Mesothelial cell of epicardium (in vitro differentiated cells): ENCODE data around the gene IMPDH2. TPM values are rescaled to one million over a fixed set of nuclear protein-coding genes. Genes with fewer than 3 reads are reported as not detected.

Source experiments
- DNase-seq, 2 experiments: peaks; one replicate each; pipeline ENCODE4 v3.0.0; 2021; ENCODE audit warnings: low spot score in 2 of 2; ENCODE audit not compliant: unreplicated experiment in 2 of 2
- H3K27ac Mint-ChIP-seq: 2 replicates; pipeline ENCODE4 v1.8.0; 2021; ENCODE audit warnings: mixed read lengths
- H3K27me3 Mint-ChIP-seq: 2 replicates; pipeline ENCODE4 v1.8.0; 2021; ENCODE audit warnings: low read depth, mixed read lengths
- H3K36me3 Mint-ChIP-seq: 2 replicates; pipeline ENCODE4 v1.8.0; 2021; ENCODE audit warnings: mixed read lengths
- H3K4me1 Mint-ChIP-seq: 2 replicates; pipeline ENCODE4 v1.8.0; 2021; ENCODE audit warnings: mixed read lengths
- H3K4me3 Mint-ChIP-seq: 2 replicates; pipeline ENCODE4 v1.8.0; 2021; ENCODE audit warnings: mild to moderate bottlenecking, moderate library complexity, mixed read lengths
- H3K9me3 Mint-ChIP-seq: 2 replicates; pipeline ENCODE4 v1.8.0; 2021; ENCODE audit warnings: mixed read lengths
- microRNA-seq: library from miRNA; unstranded; fragments of <30 nt; microRNA quantifications from one replicate; pipeline ENCODE4 v1.2.0, GENCODE V29; 2021; ENCODE audit warnings: inconsistent platforms, mixed read lengths
- total RNA-seq: library from RNA; stranded (reverse); gene quantifications from 3 replicates; pipeline ENCODE4 v1.2.1, GENCODE V29; 2021
- TF ChIP-seq, protein P1 (sequence below): fragments of 200-600 bp; sonication (generic); IDR thresholded peaks from one replicate; pipeline ENCODE4 v1.5.0; 2021; ENCODE audit warnings: antibody characterized with exemption; ENCODE audit not compliant: unreplicated experiment

IMPDH2 gene
- total RNA-seq, 1 donor from 2014 or later: 207 TPM

- H3K36me3 Mint-ChIP-seq: peaks cover 27% of the 10 kb centered on the region
Measured at GRCh38 chr3:48982016-48982415, 47.2 kb downstream of the IMPDH2 start.

GRCh38 chr3:48980295-48980694 lies 48.9 kb downstream of the IMPDH2 start:
- no peaks in the 10 kb centered on the region for H3K4me1 Mint-ChIP-seq
- TF ChIP-seq, protein P1, sequence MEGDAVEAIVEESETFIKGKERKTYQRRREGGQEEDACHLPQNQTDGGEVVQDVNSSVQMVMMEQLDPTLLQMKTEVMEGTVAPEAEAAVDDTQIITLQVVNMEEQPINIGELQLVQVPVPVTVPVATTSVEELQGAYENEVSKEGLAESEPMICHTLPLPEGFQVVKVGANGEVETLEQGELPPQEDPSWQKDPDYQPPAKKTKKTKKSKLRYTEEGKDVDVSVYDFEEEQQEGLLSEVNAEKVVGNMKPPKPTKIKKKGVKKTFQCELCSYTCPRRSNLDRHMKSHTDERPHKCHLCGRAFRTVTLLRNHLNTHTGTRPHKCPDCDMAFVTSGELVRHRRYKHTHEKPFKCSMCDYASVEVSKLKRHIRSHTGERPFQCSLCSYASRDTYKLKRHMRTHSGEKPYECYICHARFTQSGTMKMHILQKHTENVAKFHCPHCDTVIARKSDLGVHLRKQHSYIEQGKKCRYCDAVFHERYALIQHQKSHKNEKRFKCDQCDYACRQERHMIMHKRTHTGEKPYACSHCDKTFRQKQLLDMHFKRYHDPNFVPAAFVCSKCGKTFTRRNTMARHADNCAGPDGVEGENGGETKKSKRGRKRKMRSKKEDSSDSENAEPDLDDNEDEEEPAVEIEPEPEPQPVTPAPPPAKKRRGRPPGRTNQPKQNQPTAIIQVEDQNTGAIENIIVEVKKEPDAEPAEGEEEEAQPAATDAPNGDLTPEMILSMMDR: no peak
- peaks cover 31% of the 10 kb centered on the region for H3K36me3 Mint-ChIP-seq
- DNase-seq: no peak
- no peak overlapping the region for H3K27ac Mint-ChIP-seq
- H3K9me3 Mint-ChIP-seq: no peaks in the 10 kb centered on the region
- H3K4me3 Mint-ChIP-seq: no peak overlapping the region
- H3K27me3 Mint-ChIP-seq: no peaks in the 10 kb centered on the region

More at GRCh38 chr3:48982016-48982415, 47.2 kb downstream of the IMPDH2 start:
- Mint-ChIP-seq H3K4me3 (no peak overlapping the region), H3K27ac (no peak overlapping the region), H3K27me3 (no peaks in the 10 kb centered on the region), H3K9me3 (no peaks in the 10 kb centered on the region), H3K4me1 (no peaks in the 10 kb centered on the region)
- DNase-seq: no peak
- TF ChIP-seq, protein P1: no peak

DNA sequence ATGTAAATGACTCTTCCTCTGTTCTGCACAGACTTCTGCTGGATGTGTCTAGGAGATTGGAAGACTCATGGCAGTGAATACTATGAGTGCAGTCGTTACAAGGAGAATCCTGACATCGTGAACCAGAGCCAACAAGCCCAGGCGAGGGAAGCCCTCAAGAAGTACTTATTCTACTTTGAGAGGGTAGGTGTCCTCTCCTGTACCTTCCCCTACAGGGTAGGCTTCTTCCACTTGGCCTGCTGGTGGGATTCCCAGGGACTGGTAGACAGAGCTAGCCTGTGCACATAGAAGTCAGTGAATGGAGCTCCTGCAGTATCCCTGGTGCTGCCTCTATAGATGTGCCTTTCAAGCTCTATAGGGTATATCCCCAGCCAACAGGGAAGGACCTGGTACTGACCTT lies 49.7 kb downstream of the IMPDH2 start:
- H3K27ac Mint-ChIP-seq: no peak overlapping the region
- H3K36me3 Mint-ChIP-seq: peaks cover 39% of the 10 kb centered on the region
- no peaks in the 10 kb centered on the region for H3K4me1 Mint-ChIP-seq
- no peaks in the 10 kb centered on the region for H3K27me3 Mint-ChIP-seq
- no peak for DNase-seq
- H3K4me3 Mint-ChIP-seq: no peak overlapping the region
- no peaks in the 10 kb centered on the region for H3K9me3 Mint-ChIP-seq
- TF ChIP-seq, protein P1: no peak

Small RNAs within 50 kb of the gene (microRNA-seq; reads per million reads assigned to microRNA genes)
- 7,195 reads per million, percentile 94 among the genes with 10 or more reads in this experiment for gene MIR191
- gene MIR425: 7,049 reads per million, percentile 94 among the genes with 10 or more reads in this experiment

Other genes starting within 250 kb of the IMPDH2 start
- gene PRKAR2A, start 181.5 kb downstream of the IMPDH2 start, total RNA-seq: 34.1 to 37.5 TPM (median 35.4 TPM) in 3 replicates
- 9.7 to 10.7 TPM (median 10.5 TPM) in 3 replicates for gene SLC25A20, start 130.5 kb downstream of the IMPDH2 start, total RNA-seq
- 87.0 to 102 TPM (median 100 TPM) in 3 replicates for gene ARIH2, start 110.6 kb downstream of the IMPDH2 start, total RNA-seq
- gene P4HTM, start 39.2 kb downstream of the IMPDH2 start, total RNA-seq: 57.9 to 59.9 TPM (median 58.4 TPM) in 3 replicates
- 384 to 409 TPM (median 396 TPM) in 3 replicates for gene WDR6, start 22.0 kb downstream of the IMPDH2 start, total RNA-seq
- gene DALRD3, start 10.8 kb downstream of the IMPDH2 start, total RNA-seq: 22.1 to 24.2 TPM (median 23.4 TPM) in 3 replicates
- 61.4 to 63.4 TPM (median 62.0 TPM) in 3 replicates for gene NDUFAF3, start 7.3 kb downstream of the IMPDH2 start, total RNA-seq
- gene QRICH1, start 64.7 kb upstream of the IMPDH2 start, total RNA-seq: 130 to 133 TPM (median 132 TPM) in 3 replicates
- gene QARS1, start 75.4 kb upstream of the IMPDH2 start, total RNA-seq: 364 to 373 TPM (median 373 TPM) in 3 replicates
- 76.2 to 79.7 TPM (median 76.6 TPM) in 3 replicates for gene USP19, start 91.4 kb upstream of the IMPDH2 start, total RNA-seq
- 335 to 359 TPM (median 348 TPM) in 3 replicates for gene LAMB2, start 103.7 kb upstream of the IMPDH2 start, total RNA-seq
- 28.7 to 29.8 TPM (median 28.9 TPM) in 3 replicates for gene CCDC71, start 136.9 kb upstream of the IMPDH2 start, total RNA-seq
- gene KLHDC8B, start 142.2 kb upstream of the IMPDH2 start, total RNA-seq: 51.2 to 58.8 TPM (median 55.5 TPM) in 3 replicates
- gene C3orf62, start 247.8 kb upstream of the IMPDH2 start, total RNA-seq: 13.2 to 14.7 TPM (median 13.4 TPM) in 3 replicates